Activated CD8-positive, alpha-beta memory T cell treated with anti-CD3 and anti-CD28 coated beads, Interleukin-2, amount 50 U/mL, for 1 hour (primary cell): ENCODE data around the gene MYADML2.
"Not testable (repeated sequence)": the region's sequence is repeated elsewhere in the genome, so short reads cannot be mapped to it uniquely, and the experiment has no call there.

ENCODE experiments used
- DNase-seq: peaks from one replicate; pipeline ENCODE4 v3.0.0-alpha.2; 2020; ENCODE audit errors: extremely low read depth

Gene MYADML2, protein sequence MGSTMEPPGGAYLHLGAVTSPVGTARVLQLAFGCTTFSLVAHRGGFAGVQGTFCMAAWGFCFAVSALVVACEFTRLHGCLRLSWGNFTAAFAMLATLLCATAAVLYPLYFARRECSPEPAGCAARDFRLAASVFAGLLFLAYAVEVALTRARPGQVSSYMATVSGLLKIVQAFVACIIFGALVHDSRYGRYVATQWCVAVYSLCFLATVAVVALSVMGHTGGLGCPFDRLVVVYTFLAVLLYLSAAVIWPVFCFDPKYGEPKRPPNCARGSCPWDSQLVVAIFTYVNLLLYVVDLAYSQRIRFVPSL

DNA sequence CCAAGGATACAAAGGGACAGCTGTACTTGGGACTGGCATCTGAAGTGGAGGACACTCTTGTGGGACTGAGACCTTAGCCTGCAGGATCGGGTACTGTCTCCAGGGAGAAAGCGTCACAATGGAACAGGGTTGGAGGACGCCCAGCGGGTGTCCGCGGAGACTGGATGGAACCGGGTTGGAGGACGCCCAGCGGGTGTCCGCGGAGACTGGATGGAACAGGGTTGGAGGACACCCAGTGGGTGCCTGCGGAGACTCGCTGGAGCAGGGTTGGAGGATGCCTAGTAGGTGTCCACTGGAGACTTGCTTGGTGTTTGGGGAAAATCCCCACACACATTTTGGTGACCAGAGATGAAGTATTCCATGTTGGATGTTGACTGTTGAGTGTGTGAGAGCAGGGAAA, at the start of gene MYADML2:
MYADML2 (minus strand) TSS at position 45 of the 400 bp plus-strand sequence. CDS start 5,492 bp downstream, outside the sequence.
- DNase-seq, result no peak

DNA sequence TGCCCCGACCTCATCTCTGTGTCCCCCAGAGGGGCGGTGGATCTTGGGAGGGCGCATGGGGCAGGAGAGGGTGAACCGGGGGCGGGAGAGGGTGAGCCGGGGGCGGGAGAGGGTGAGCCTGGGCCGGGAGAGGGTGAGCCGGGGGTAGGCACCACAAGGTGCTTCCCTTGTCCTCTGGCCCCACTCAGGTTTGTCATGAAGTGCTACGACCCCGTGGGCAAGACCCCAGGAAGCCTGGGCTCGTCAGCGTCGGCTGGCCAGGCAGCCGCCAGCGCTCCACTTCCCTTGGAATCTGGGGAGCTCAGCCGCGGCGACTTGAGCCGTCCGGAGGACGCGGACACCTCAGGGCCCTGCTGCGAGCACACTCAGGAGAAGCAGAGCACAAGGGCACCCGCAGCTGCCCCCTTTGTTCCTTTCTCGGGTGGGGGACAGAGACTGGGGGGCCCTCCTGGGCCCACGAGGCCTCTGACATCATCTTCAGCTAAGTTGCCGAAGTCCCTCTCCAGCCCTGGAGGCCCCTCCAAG, 49.3 kb upstream of the MYADML2 start:
- no peak for DNase-seq

DNA sequence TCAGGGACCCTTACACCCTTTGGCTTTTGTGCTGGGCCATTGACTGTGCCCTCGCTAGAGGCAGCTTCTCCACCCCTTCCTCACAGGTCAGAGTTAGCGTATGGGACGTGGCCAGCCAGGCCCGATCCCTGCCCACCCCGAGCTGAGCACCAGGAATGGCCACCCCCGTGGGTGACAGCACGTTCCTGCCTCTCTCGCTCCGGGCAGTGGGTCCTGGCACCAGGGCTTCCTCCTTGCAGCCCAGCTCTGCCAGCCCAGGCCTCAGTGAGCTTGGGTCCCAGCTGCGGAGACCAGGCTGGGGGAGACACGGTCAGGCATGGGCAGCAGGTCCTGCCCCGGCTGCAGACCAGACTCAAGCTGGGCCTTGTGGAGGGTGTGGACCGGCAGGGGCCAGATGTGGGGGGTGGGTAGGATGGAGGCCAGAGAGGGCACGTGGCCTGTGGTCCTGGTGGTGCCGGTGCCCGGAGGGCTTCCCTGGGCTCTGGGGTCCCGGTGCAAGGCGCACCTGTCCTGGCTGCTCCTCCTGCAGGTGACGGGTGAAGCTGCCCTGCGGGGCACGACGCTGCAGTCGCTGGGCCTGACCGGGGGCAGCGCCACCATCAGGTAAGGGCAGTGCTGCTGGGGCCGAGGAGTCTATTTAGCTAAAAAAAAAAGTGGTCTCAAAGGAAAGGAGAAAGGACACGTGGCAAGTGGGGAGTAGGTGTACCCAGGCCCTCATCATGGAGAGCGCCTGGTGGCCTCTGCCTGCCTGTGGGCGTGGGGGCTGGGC, 48.6 kb upstream of the MYADML2 start:
- no peak for DNase-seq

DNA sequence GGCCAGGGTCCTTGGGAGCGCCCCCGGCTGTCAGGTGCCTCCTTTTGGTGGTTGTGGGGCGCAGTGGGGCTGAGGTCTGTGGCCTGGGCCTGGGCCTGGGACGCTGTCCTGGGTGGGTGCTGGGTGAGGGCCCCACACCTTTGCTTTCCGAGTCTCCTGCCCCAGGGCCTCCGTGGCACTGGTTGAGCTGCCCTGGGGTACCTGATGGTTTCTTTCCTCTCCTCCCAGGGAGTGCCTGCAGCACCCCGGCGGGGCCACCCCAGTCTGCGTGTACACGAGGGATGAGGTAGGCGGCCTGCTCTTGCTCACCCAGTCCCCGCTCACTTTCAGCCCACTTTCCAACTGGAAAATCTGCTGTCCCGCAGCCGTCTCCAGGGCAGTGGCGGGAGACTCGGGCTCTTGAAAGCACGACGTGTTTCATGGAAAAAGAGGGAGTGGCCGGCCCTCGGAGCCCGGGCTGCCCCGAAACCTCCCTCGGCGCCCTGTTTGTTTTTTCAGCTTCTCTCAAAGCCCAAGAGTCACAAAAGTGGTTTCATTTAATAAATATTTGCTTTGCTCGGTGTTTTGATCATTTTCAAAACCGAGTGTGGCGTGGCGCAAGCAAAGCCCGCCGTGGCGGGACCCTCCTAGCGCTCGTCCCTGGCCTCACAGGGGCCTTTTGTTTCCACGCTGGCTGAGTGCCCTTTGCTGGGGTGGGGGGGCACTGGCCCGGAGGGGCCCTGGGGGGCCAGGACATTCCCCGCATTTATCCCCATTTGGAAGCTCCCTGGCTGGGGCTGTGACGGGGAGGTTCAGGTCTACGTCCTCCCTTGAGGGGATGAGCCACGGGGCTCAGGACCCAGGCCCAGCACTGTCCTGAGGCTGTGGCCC, 47.8 kb upstream of the MYADML2 start:
- no peak for DNase-seq

DNA sequence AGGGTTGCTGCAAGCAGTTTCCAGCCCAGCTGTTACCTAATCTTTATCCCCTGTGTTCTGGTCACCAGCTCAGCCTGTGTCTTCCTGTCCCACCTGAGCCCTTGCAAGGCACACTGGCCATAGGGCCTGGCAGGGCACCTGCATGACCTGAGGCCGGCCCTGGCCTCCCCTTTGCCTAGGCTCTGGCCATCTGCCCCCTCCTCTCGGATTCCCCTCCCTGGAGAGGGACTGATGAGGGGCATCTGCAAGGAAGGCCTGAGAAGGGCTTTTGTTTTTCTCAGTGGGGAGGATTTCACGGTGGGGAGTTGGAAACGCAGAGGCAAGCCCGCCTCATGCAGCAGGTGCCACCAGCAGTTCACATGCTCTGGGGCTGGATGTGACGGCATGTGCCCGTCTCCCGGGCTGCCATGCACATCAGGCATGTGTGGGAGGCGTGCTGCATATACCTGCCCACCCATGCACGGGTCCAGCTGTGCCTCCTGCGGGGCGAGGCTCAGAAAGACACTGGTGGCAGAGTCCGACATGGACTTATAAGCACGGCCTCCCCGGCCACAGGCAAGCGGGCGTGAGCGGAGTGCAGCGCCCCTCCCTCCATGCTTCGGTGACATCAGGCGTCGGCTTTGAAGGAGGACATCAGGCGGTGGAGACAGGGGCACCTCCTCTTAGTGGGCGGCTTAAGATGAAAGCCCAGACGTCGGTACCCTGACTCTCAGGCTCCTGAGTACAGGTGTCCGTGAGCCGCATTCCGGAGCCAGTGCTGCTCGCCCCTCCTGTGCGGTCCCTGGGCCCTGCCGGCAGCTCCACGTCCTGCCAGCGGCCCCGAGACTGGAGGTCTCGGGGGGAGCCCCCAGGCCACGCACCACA, 46.9 kb upstream of the MYADML2 start:
- no peak for DNase-seq

DNA sequence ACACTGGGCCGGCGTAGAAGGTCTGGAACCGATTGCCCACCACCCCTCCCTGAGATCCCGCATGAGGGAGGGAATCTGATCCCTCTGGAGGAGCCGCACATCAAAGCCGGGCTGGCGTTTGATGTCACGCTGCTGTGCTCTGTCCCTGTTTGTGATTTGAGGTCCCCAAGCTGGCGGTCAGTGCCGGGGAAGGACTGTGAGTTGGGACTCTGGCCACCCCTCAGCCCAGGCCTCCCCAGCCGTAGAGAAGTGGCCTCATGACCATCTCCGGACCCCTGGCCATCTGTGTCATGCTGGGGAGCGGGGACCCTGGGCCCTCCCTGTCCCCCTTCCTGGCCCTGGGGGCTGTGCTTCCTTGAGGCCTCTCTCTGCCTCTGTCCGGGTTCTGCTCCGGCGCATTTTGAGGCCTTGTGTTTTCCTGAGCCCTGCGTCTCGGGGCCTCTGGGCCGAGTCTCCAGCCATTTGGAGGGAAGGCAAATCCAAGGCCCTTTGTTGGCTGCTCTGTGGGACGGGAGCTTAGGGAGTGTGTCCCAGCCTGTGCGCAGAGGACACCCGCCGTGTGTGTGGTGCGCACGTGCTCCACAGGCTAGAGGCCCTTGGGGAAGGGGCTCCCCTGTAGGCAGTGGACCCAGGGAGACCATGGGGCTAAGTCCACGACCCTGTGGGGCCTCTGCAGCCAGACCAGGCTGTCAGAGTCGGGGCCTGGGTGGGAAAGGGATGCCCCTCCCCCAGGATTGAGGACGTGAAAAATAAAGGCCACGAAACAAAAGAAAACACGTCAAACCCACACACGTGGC, 45.5 kb upstream of the MYADML2 start:
- DNase-seq, result no peak

DNA sequence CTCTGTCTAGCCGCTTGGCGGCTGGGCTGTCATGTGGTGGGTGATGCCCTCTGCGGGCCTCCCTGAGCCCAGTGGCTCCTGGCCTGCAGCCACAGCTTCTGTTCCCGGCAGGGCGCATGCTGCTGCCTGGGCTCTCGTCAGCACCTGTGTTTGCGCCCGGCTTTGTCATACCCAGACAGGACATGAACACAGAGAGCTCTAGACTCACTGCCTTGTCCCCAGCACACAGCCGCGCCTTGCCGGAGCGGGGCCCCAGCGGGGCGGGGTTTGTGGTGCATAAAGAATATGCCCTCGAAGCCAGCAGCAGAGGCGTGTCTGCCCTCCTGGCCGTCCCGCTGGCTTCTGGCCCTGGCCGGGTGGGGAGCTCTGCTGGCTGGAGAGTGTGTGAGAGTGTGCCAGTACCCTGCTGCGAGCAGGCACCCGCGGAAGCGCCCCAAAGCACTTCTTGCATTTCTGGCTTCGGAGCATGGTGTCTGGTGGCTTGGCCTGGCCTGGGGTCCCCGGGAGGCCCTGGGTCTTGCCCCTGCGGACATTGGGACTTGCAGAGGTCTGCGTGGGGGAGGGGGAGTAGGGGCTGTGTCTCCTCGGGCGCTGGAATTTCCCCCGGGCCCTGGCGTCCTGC, 44.8 kb upstream of the MYADML2 start:
- DNase-seq, result no peak

DNA sequence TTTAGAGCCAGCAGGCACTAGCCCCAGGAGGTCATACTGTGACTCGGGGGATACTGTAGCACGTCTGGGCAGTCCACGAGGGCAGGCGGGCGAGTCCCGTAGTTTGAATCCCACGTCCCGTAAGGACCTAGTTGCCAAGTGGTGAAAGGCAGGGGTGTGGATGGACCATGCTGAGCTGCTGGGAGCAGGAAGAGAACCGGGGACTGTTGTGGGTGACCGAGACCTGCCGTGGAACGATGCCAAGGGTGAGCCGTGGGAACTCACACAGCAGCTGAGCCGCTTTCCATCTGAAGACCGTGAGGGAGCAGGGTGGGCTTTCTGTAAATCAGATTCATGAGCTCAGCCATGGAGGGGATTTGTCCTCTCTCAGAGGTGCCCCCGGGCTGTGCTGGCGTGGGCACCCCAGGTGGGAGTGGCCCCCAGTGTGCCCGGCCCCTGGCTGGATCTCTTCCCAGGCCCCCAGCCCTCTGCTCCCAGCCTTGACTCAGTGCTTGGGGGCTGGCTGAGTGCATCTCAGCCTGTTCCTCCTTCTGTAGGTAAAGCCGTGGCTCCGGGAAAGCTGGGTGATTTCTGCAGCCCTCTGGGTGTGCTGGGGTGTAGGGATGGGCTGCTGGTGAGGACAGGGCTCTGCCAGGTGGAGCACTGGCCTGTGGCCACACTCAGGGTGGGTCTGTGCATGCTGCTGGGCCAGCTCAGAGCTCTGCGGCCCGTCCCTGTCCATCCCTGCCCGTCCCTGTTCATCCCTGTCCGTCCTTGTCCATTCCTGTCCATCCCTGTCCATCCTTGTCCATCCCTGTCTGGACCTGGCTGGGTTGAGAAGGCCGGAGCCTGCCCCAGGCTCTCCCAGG, 44.0 kb upstream of the MYADML2 start:
- DNase-seq, result no peak

DNA sequence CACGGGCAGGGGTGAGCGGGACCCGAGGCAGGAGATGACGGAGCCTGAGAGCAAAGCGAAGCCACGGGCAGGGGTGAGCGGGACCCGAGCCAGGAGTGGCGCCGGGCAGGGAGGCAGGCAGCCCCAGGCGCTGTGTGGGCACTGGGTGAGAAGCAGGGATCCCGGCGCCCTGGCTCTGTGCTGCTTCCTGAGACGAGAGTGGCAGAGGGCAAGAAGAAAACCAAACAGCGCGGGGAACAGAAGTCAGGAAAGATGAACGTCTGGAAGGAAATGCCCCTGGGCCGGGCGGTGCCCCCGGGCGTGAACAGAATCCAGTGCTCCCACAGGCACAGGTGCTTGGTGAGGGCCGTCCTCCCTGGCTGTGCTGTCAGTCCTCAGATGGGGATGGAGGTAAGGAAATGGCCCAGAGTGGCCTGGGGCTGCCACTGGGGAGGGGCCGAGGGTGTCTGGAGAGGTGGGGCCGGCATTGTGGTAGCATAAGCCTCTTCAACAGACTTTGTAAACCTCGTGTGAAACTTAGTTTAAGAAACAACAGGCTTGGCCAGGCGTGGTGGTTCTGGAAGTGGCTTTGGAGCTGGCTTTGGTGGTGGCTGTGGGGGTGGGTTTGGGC, 40.2 kb upstream of the MYADML2 start:
- DNase-seq, result no peak

DNA sequence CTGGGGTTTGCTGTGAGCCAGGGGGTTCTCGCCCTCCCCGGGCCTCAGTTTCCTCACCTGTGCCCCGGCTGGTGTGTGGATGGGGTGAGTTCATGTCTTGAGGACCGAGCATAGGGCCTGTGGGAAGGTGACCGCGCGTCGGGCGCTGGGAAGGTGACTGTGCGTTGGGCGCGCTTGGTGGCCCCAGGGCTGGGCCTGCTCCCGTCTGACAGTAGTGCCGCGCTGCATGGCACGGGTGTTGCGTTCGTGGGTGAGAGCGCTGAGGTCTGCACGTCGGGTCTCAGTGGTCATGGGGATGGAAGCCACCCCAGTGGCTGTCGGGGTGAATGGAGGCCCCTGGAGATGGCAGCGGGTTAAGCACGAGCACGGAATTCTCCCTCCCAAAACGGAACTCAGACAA, 39.6 kb upstream of the MYADML2 start:
- DNase-seq, result no peak

DNA sequence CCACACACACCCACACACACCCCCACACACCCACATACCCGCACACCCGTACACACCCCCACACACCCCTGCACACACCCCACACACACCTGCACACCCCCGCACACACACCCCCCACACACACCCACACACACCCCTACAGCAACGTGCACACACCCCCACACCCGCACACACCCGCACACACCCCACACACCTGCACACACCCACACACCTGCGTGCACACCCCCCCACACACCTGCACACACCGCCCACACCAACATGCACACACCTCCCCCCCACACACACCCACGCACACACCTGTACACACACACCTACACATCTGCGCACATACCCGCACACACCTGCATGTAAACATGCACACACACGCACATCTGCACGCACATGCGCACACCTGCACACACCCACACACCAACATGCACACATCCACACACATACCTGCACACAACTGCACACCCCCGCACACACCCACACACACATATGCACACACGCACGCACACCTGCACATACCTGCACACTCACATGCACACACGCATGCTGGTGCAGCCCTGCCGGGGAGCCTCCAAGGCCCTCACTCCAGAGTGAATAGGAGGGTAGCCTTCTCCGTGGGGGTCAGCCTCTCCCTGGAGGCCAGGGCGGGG, 37.9 kb upstream of the MYADML2 start:
- DNase-seq, result no peak

DNA sequence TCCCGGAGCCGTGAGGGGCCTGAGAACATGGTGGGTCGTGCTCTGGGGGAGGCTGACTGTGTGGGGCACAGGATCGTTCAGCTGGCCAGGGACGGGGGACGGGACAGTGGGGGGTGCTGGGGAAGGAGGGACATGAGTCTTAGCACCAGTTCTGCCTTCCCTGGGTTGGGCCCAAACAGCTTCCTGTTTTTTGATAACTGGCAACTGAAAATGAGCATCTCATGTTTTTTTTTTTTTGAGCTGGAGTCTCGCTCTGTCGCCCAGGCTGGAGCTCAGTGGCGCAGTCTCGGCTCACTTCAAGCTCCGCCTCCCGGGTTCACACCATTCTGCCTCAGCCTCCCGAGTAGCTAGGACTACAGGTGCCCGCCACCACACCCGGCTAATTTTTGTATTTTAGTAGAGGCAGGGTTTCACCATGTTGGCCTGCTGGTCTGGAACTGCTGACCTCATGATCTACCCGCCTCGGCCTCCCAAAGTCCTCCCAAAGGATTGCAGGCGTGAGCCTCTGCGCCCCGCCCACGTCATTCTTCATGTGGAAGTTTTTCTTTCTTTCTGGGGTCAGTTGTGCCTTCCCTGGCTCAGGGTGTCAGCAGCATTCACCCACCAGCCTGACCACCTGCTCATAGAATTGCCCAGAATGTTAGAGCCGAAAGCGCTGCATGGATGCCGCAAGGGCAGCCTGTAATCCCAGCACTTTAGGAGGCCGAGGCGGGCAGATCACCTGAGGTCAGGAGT, 36.8 kb upstream of the MYADML2 start:
- DNase-seq, result no peak

DNA sequence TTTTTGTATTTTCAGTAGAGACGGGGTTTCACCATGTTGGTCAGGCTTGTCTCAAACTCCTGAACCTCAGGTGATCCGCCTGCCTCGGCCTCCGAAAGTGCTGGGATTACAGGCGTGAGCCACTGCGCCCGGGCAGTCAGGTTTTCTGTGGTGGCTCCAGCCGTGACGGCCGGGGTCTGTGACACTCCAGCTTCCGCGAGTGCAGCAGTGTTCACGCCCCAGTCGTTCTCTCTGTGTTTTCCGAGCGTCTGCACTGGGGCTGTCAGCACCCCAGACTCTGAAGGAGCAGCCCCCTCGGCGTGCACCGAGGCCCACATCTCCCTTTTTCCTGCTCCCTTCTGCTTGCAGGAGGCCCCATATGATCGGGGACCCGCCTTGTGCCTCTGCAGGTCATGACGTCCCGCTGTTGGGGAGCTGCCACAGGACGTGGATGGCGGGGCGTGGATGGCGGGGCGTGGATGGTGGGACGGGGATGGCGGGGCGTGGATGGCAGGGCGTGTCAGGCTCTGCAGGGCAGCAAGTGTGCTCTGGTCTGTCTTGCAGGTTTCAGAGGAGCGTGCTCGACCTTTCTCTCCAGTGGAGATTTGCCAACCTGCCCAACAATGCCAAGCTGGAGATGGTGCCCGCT, 36.1 kb upstream of the MYADML2 start:
- no peak for DNase-seq

DNA sequence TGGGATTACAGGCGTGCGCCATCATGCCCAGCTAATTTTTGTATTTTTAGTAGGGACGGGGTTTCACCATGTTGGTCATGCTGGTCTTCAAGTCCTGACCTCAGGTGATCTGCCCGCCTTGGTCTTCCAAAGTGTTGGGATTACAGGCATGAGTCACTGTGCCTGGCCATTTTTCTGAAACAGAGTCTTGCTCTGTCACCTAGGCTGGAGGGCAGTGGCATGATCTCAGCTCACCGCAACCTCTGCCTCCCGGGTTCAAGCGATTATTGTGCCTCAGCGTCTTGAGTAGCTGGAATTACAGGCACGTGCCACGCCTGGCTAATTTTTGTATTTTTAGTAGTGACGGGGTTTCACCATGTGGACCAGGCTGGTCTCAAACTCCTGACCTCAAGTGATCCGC, 34.5 kb upstream of the MYADML2 start:
- DNase-seq, result not testable (repeated sequence)

DNA sequence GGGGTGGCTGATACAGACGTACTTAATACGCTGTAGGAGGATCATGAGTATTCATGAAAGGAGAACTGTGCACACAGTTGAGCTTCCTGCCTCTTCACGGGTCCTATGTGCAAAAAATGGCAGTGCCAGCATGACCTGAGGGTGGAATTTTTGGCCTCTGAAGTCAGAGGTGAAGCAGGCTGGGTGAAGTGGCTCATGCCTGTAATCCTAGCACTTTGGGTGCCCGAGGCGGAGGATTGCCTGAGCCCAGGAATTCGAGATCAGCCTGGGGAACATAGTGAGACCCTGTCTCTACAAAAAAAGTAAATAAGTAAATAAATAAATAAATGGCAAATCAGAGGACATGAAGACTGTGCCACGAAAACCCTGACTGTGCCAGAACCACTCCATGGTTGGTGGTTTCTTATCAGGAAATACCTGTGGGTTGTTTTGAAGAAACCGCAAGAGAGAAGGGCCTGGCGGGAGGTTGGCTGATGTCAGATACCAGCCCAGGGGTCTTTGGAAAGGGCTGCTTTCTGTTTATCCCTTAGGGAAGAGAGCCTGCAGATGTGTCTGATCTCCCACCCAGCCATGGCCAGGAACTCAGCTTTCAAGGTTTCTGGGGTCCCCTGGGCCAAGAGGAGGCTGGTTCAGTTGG, 33.8 kb upstream of the MYADML2 start:
- DNase-seq, result no peak

DNA sequence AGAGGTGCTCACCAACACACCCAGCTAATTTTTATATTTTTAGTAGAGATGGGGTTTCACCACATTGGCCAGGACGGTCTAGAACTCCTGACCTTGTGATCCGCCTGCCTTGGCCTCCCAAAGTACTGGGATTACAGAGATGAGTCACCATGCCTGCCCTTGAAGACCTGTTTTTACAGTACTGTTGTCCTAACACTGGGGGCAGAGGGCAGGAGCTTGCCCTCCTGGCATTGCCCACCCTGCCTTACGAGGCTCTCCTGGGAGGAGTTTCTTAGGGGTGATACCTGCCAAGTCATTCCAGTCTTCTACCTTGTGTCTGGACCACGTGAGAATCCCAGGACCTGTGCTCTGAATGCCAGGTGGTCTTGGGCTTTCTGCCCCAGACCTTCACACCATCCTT, 33.1 kb upstream of the MYADML2 start:
- no peak for DNase-seq
